ENCODE measurements around the gene SYT8.

SYT8 gene

GRCh38 chr11:1832211-1832919 is 2.4 kb upstream of the SYT8 start:
- peak; percentile 51 for DNase-seq (ENCODE audit: low read depth)

GRCh38 chr11:1832920-1833295 is 1.9 kb upstream of the SYT8 start:
- DNase-seq (ENCODE audit: low read depth), result no peak

GRCh38 chr11:1834062-1834610 is 654 bp upstream of the SYT8 start:
- DNase-seq (ENCODE audit: low read depth), result no peak

- no peak for DNase-seq (ENCODE audit: low read depth)
Measured at GRCh38 chr11:1835671-1836010, 851 bp downstream of the SYT8 start.

- no peak for DNase-seq (ENCODE audit: low read depth)
Measured at GRCh38 chr11:1836011-1836945, 1.5 kb downstream of the SYT8 start.

- DNase-seq (ENCODE audit: low read depth), result peak; percentile 65
Measured at GRCh38 chr11:1837171-1838076, 2.6 kb downstream of the SYT8 start.

- DNase-seq (ENCODE audit: low read depth), result no peak
Measured at GRCh38 chr11:1838077-1838425, 3.3 kb downstream of the SYT8 start.

- DNase-seq (ENCODE audit: low read depth), result no peak
Measured at GRCh38 chr11:1838426-1839144, 3.8 kb downstream of the SYT8 start, which contains the start of gene TNNI2. TNNI2 (plus strand) TSS chr11:1838981; CDS start chr11:1839697, 716 bp downstream.

GRCh38 chr11:1839204-1839923 is 4.6 kb downstream of the SYT8 start:
- no peak for DNase-seq (ENCODE audit: low read depth)

- no peak for DNase-seq (ENCODE audit: low read depth)
Measured at GRCh38 chr11:1839924-1840779, 5.4 kb downstream of the SYT8 start.

- DNase-seq (ENCODE audit: low read depth), result no peak
Measured at GRCh38 chr11:1840780-1841480, 6.1 kb downstream of the SYT8 start.

- DNase-seq (ENCODE audit: low read depth), result no peak
Measured at GRCh38 chr11:1841511-1842148, 6.8 kb downstream of the SYT8 start.

- DNase-seq (ENCODE audit: low read depth), result no peak
Measured at GRCh38 chr11:1842149-1843097, 7.6 kb downstream of the SYT8 start.

- no peak for DNase-seq (ENCODE audit: low read depth)
Measured at GRCh38 chr11:1843098-1843473, 8.3 kb downstream of the SYT8 start.

- DNase-seq (ENCODE audit: low read depth), result no peak
Measured at GRCh38 chr11:1843796-1844195, 9.0 kb downstream of the SYT8 start.

- no peak for DNase-seq (ENCODE audit: low read depth)
Measured at GRCh38 chr11:1844221-1845094, 9.7 kb downstream of the SYT8 start.

- no peak for DNase-seq (ENCODE audit: low read depth)
Measured at GRCh38 chr11:1845095-1845429, 10.3 kb downstream of the SYT8 start.
